Thyroid gland (tissue), 4 donors: ENCODE measurements around the gene COL12A1. TPM values are rescaled to one million over a fixed set of nuclear protein-coding genes. Genes with fewer than 3 reads are reported as not detected.

ENCODE experiments used
- DNase-seq, 2 donors: peaks; one replicate each; pipeline ENCODE4 v3.0.0-alpha.2; 2019
- H3K27ac ChIP-seq, 3 donors: fragments of 200-600 bp; sonication (generic); 1 replicate in 2 of 3; 2 replicates in 1 of 3; pipeline ENCODE4 v1.5.1; 2016 to 2019; ENCODE audit warnings: mild to moderate bottlenecking in 1 of 3, moderate library complexity in 1 of 3
- H3K27me3 ChIP-seq: fragments of 200-600 bp; sonication (generic); one replicate; pipeline ENCODE4 v1.5.1; 2019
- H3K36me3 ChIP-seq, 2 donors: fragments of 200-600 bp; sonication (generic); one replicate each; pipeline ENCODE4 v1.5.1; 2016 to 2019
- H3K4me1 ChIP-seq, 2 donors: fragments of 200-600 bp; sonication (generic); one replicate each; pipeline ENCODE4 v1.5.1; 2017 to 2019
- H3K4me3 ChIP-seq, 3 donors: fragments of 200-600 bp; sonication (generic); replicated peaks in 1 of 3; 1 replicate in 2 of 3; 2 replicates in 1 of 3; pipeline ENCODE4 v1.5.1; 2016; ENCODE audit warnings: mild to moderate bottlenecking in 1 of 3
- H3K9me3 ChIP-seq: fragments of 200-600 bp; sonication (generic); one replicate; pipeline ENCODE4 v1.5.1; 2017
- POLR2A ChIP-seq, 2 donors: fragments of 450-650 bp; IDR thresholded peaks; one replicate each; pipeline ENCODE4 v1.6.1; 2017; ENCODE audit warnings: antibody characterized with exemption in 2 of 2, mild to moderate bottlenecking in 2 of 2, moderate library complexity in 1 of 2
- WGBS, 2 donors: methylation state at CpG; one replicate each; pipeline ENCODE4 v1.1.5; 2017; 5-methylcytosine and 5-hydroxymethylcytosine counted together
- intact Hi-C: fragments of 100-400 bp; cut with DNase I; formaldehyde crosslinking; loops from one replicate; pipeline ENCODE4 v1.15.1; 2023
- total RNA-seq, 4 donors: library from RNA; depleted of rRNA; stranded (reverse); fragments of >200 nt; gene quantifications; one replicate each; pipeline ENCODE4 v1.2.3, GENCODE V29; 2016
- TF ChIP-seq, protein P1 (sequence below), 6 experiments: fragments of 200-600 bp in 3 of 6; fragments of 450-650 bp in 3 of 6; sonication (generic) in 3 of 6; IDR thresholded peaks; one replicate each; pipeline ENCODE4 v1.5.1; 2016 to 2019; ENCODE audit warnings: antibody characterized with exemption in 6 of 6, mild to moderate bottlenecking in 2 of 6, inconsistent platforms in 1 of 6, moderate library complexity in 1 of 6

Gene COL12A1
- total RNA-seq, 4 donors from 2014 or later: 17.2 to 52.9 (median 27.0) TPM

DNA sequence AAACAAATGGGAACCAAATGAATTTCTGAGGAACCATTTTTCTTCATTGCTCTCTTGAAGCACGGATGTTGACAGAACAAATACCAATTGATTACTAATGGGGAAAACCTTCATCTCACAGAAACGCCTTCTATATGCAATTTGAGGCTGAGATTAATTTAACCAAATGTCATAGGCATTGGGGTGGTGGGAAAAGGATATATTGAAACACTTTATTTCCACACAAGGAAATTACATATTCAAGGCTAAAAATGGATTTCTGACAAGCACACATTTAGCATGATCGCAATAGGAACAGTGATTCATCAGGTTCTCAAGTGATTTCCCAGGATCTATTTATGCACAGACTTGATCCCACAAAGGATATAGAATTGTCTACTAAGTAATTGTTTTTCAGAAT, 88.9 kb downstream of the COL12A1 start:
- intact Hi-C loops: no loop called here
- TF ChIP-seq POLR2A (IDR thresholded peaks at IDR 0.05): no peak
- TF ChIP-seq, protein P1, sequence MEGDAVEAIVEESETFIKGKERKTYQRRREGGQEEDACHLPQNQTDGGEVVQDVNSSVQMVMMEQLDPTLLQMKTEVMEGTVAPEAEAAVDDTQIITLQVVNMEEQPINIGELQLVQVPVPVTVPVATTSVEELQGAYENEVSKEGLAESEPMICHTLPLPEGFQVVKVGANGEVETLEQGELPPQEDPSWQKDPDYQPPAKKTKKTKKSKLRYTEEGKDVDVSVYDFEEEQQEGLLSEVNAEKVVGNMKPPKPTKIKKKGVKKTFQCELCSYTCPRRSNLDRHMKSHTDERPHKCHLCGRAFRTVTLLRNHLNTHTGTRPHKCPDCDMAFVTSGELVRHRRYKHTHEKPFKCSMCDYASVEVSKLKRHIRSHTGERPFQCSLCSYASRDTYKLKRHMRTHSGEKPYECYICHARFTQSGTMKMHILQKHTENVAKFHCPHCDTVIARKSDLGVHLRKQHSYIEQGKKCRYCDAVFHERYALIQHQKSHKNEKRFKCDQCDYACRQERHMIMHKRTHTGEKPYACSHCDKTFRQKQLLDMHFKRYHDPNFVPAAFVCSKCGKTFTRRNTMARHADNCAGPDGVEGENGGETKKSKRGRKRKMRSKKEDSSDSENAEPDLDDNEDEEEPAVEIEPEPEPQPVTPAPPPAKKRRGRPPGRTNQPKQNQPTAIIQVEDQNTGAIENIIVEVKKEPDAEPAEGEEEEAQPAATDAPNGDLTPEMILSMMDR (IDR thresholded peaks at IDR 0.05): no peak
- no peak overlapping the region for H3K4me3 ChIP-seq
- H3K9me3 ChIP-seq: no peaks in the 10 kb centered on the region
- H3K4me1 ChIP-seq: peaks cover 0 to 9% of the 10 kb centered on the region in 2 donors
- 89 to 91% methylated on average over 3 of the region's 3 CpGs for WGBS, 2 donors
- H3K27me3 ChIP-seq: no peaks in the 10 kb centered on the region
- no peak overlapping the region for H3K27ac ChIP-seq
- no peak for DNase-seq
- no peaks in the 10 kb centered on the region for H3K36me3 ChIP-seq

DNA sequence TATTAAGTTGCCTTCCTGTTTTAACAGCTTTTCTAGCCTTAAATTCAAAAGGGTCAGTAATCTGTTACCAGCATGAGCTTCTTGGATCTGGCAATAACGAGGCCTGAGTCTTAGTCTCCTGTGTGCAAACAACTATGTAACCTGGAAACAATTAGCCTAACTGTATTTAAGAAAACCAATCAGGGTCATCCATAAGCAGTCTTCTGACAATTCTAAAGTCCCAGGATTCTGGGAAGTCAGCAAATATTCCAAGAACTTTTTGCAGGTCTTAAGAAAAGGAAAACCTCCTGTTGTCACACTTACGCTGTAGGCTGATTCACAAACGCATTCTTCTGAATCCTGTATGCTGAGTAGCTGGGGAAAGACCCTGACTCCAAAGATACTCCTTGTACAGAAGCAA, 90.4 kb downstream of the COL12A1 start:
- Histone ChIP-seq H3K4me1 (peaks cover 0 to 9% of the 10 kb centered on the region in 2 donors), H3K27ac (no peak overlapping the region), H3K36me3 (no peaks in the 10 kb centered on the region), H3K4me3 (no peak overlapping the region), H3K9me3 (no peaks in the 10 kb centered on the region), H3K27me3 (no peaks in the 10 kb centered on the region)
- DNase-seq: no peak
- WGBS, 2 donors: 57 to 72% methylated on average over 3 of the region's 3 CpGs
- intact Hi-C loops: no loop called here
- TF ChIP-seq, protein P1 (IDR thresholded peaks at IDR 0.05): no peak
- TF ChIP-seq POLR2A (IDR thresholded peaks at IDR 0.05): no peak

DNA sequence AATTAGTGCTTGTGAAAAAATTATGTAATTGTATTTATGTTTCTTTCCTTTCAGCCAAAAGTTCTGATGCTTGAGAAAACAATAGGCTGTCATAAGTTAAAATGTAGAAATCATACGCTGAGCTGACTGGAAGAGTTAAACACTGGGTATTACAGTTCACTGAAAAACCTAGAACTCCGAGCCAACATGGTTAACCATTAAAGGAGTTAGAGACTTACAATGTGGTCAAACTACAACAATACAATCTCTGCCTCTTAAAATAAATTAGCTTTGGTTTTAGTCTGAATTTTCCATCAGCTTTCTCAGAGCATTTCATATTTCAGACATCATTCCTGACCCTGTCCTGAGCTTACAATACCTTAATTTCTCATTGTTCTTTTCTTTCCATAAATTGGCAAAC, 91.0 kb downstream of the COL12A1 start:
- DNase-seq: no peak
- intact Hi-C loops: no loop called here
- 76 to 84% methylated on average over 2 of the region's 2 CpGs for WGBS, 2 donors
- no peak for TF ChIP-seq POLR2A (IDR thresholded peaks at IDR 0.05)
- TF ChIP-seq, protein P1 (IDR thresholded peaks at IDR 0.05): no peak
- Histone ChIP-seq H3K9me3 (no peaks in the 10 kb centered on the region), H3K27me3 (no peaks in the 10 kb centered on the region), H3K27ac (no peak overlapping the region), H3K4me1 (peaks cover 0 to 9% of the 10 kb centered on the region in 2 donors), H3K36me3 (no peaks in the 10 kb centered on the region), H3K4me3 (no peak overlapping the region)

DNA sequence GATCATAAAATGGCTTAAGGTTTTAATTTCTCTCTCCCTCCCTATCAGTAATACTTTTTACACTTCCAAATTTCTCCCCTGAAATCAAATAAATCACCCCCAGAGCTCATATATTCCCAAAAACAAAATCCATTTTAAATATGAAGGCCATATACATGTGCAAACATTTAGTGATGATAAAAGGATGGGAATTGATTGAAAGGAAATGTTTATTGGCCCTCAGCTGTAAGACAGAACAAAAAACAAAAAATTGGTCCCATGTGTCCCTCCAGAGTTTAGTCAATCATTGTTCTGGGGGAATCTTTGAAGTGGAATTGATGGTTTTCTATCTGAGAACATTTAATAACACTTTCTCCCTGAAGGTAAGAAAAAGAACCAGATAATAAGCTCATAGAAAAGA, 91.7 kb downstream of the COL12A1 start:
- no peaks in the 10 kb centered on the region for H3K36me3 ChIP-seq
- TF ChIP-seq, protein P1 (IDR thresholded peaks at IDR 0.05): no peak
- TF ChIP-seq POLR2A (IDR thresholded peaks at IDR 0.05): no peak
- DNase-seq: no peak
- intact Hi-C loops: no loop called here
- peaks cover 0 to 7% of the 10 kb centered on the region in 2 donors for H3K4me1 ChIP-seq
- H3K27me3 ChIP-seq: no peaks in the 10 kb centered on the region
- no peak overlapping the region for H3K27ac ChIP-seq
- H3K9me3 ChIP-seq: no peaks in the 10 kb centered on the region
- H3K4me3 ChIP-seq: no peak overlapping the region

DNA sequence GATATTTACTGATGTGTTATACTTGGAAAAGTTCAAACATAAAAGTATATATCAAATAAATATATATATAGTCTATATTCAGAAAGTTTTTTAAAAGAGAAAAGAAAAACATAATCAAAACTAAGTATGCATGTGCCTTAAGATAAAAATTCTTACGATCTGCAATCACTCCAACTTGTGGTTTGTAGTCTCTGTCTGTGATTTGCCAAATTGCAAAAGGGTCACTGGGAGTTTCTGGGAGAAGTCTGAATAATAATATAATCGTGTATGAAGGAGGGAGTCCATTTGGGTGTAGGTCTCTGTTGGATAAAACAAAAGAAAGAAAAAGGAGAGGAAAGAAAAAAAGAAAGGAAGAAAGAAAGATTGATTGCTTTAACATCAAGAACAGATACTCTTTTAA, 92.4 kb downstream of the COL12A1 start:
- H3K36me3 ChIP-seq: no peaks in the 10 kb centered on the region
- H3K27me3 ChIP-seq: no peaks in the 10 kb centered on the region
- H3K27ac ChIP-seq: no peak overlapping the region
- intact Hi-C loops: no loop called here
- TF ChIP-seq, protein P1 (IDR thresholded peaks at IDR 0.05): no peak
- no peak for TF ChIP-seq POLR2A (IDR thresholded peaks at IDR 0.05)
- no peak for DNase-seq
- 70 to 73% methylated on average over 2 of the region's 2 CpGs for WGBS, 2 donors
- H3K4me1 ChIP-seq: no peaks in the 10 kb centered on the region
- no peaks in the 10 kb centered on the region for H3K9me3 ChIP-seq
- H3K4me3 ChIP-seq: no peak overlapping the region
